Dendritic cell treated with granulocyte-macrophage colony-stimulating factor and Interleukin-4, amounts not matched to agents 40 ng/mL and 50 ng/mL, for 4 days (primary cell): ENCODE results near the gene MCC.

ENCODE experiments used
- H3K27ac Mint-ChIP-seq: one replicate; pipeline ENCODE4 v1.8.0; 2022; ENCODE audit warnings: mild to moderate bottlenecking, mixed read lengths
- H3K27me3 Mint-ChIP-seq: one replicate; pipeline ENCODE4 v1.8.0; 2022; ENCODE audit warnings: mild to moderate bottlenecking, mixed read lengths
- H3K36me3 Mint-ChIP-seq: one replicate; pipeline ENCODE4 v1.8.0; 2022; ENCODE audit warnings: low read depth, mixed read lengths
- H3K4me1 Mint-ChIP-seq: one replicate; pipeline ENCODE4 v1.8.0; 2022; ENCODE audit warnings: low read depth, mixed read lengths
- H3K4me3 Mint-ChIP-seq: one replicate; pipeline ENCODE4 v1.8.0; 2022; ENCODE audit warnings: mild to moderate bottlenecking, moderate library complexity, mixed read lengths
- H3K9me3 Mint-ChIP-seq: one replicate; pipeline ENCODE4 v1.8.0; 2022; ENCODE audit warnings: mixed read lengths
- intact Hi-C: fragments of 100-400 bp; cut with micrococcal nuclease; formaldehyde crosslinking; loops from one replicate; pipeline ENCODE4 v1.15.0; 2022

The MCC gene

GRCh38 chr5:113068559-113068958 lies 419.7 kb downstream of the MCC start:
- H3K9me3 Mint-ChIP-seq, result no peaks in the 10 kb centered on the region
- intact Hi-C loops, result no loop called here
- H3K27me3 Mint-ChIP-seq, result peaks cover 4% of the 10 kb centered on the region
- H3K27ac Mint-ChIP-seq, result no peak overlapping the region
- H3K4me1 Mint-ChIP-seq, result no peaks in the 10 kb centered on the region
- no peak overlapping the region for H3K4me3 Mint-ChIP-seq
- H3K36me3 Mint-ChIP-seq, result no peaks in the 10 kb centered on the region

- H3K27me3 Mint-ChIP-seq, result peaks cover 5% of the 10 kb centered on the region
Observed at GRCh38 chr5:113067635-113068344, 420.5 kb downstream of the MCC start.

GRCh38 chr5:113065626-113066025 lies 422.6 kb downstream of the MCC start:
- Mint-ChIP-seq H3K27ac (no peak overlapping the region), H3K4me1 (no peaks in the 10 kb centered on the region), H3K36me3 (no peaks in the 10 kb centered on the region), H3K4me3 (no peak overlapping the region), H3K9me3 (no peaks in the 10 kb centered on the region), H3K27me3 (peaks cover 7% of the 10 kb centered on the region)
- intact Hi-C loops, result no loop called here

More at GRCh38 chr5:113067635-113068344, 420.5 kb downstream of the MCC start:
- Mint-ChIP-seq H3K27ac (no peak overlapping the region), H3K4me1 (no peaks in the 10 kb centered on the region), H3K4me3 (no peak overlapping the region), H3K9me3 (no peaks in the 10 kb centered on the region), H3K36me3 (no peaks in the 10 kb centered on the region)
- intact Hi-C loops, result no loop called here

GRCh38 chr5:113064806-113065205 lies 423.4 kb downstream of the MCC start:
- Mint-ChIP-seq H3K9me3 (no peaks in the 10 kb centered on the region), H3K27ac (no peak overlapping the region), H3K4me3 (no peak overlapping the region), H3K36me3 (no peaks in the 10 kb centered on the region), H3K4me1 (no peaks in the 10 kb centered on the region), H3K27me3 (peaks cover 10% of the 10 kb centered on the region)
- intact Hi-C loops, result no loop called here

- Mint-ChIP-seq H3K4me3 (no peak overlapping the region), H3K27ac (no peak overlapping the region), H3K9me3 (no peaks in the 10 kb centered on the region), H3K36me3 (no peaks in the 10 kb centered on the region), H3K27me3 (peaks cover 13% of the 10 kb centered on the region), H3K4me1 (no peaks in the 10 kb centered on the region)
- intact Hi-C loops, result no loop called here
Observed at GRCh38 chr5:113063927-113064326, 424.3 kb downstream of the MCC start.

- no peaks in the 10 kb centered on the region for H3K36me3 Mint-ChIP-seq
- no peak overlapping the region for H3K4me3 Mint-ChIP-seq
- H3K27me3 Mint-ChIP-seq, result peaks cover 13% of the 10 kb centered on the region
- H3K9me3 Mint-ChIP-seq, result no peaks in the 10 kb centered on the region
- H3K4me1 Mint-ChIP-seq, result no peaks in the 10 kb centered on the region
- H3K27ac Mint-ChIP-seq, result no peak overlapping the region
- intact Hi-C loops, result no loop called here
Observed at GRCh38 chr5:113062869-113063508, 425.3 kb downstream of the MCC start.

GRCh38 chr5:113061846-113062780 lies 426.1 kb downstream of the MCC start:
- peaks cover 4% of the 10 kb centered on the region for H3K4me1 Mint-ChIP-seq
- no peak overlapping the region for H3K4me3 Mint-ChIP-seq
- no peak overlapping the region for H3K27ac Mint-ChIP-seq
- intact Hi-C loops, result no loop called here
- H3K9me3 Mint-ChIP-seq, result no peaks in the 10 kb centered on the region
- H3K36me3 Mint-ChIP-seq, result no peaks in the 10 kb centered on the region
- H3K27me3 Mint-ChIP-seq, result peaks cover 14% of the 10 kb centered on the region

GRCh38 chr5:113060408-113061025 lies 427.7 kb downstream of the MCC start:
- Mint-ChIP-seq H3K27me3 (peaks cover 15% of the 10 kb centered on the region), H3K4me1 (peaks cover 11% of the 10 kb centered on the region), H3K36me3 (no peaks in the 10 kb centered on the region), H3K27ac (no peak overlapping the region), H3K4me3 (no peak overlapping the region), H3K9me3 (no peaks in the 10 kb centered on the region)
- intact Hi-C loops, result no loop called here

GRCh38 chr5:113059232-113060040 lies 428.8 kb downstream of the MCC start:
- intact Hi-C loops, result no loop called here
- no peaks in the 10 kb centered on the region for H3K36me3 Mint-ChIP-seq
- H3K27ac Mint-ChIP-seq, result no peak overlapping the region
- H3K9me3 Mint-ChIP-seq, result no peaks in the 10 kb centered on the region
- no peak overlapping the region for H3K4me3 Mint-ChIP-seq
- H3K4me1 Mint-ChIP-seq, result peaks cover 11% of the 10 kb centered on the region
- peaks cover 15% of the 10 kb centered on the region for H3K27me3 Mint-ChIP-seq

- intact Hi-C loops, result no loop called here
- H3K4me1 Mint-ChIP-seq, result peaks cover 11% of the 10 kb centered on the region
- no peaks in the 10 kb centered on the region for H3K36me3 Mint-ChIP-seq
- H3K9me3 Mint-ChIP-seq, result no peaks in the 10 kb centered on the region
- no peak overlapping the region for H3K27ac Mint-ChIP-seq
- H3K27me3 Mint-ChIP-seq, result peaks cover 15% of the 10 kb centered on the region
- H3K4me3 Mint-ChIP-seq, result no peak overlapping the region
Observed at GRCh38 chr5:113058706-113059226, 429.5 kb downstream of the MCC start.

GRCh38 chr5:113058269-113058668 lies 430.0 kb downstream of the MCC start:
- Mint-ChIP-seq H3K27ac (no peak overlapping the region), H3K4me1 (peaks cover 11% of the 10 kb centered on the region), H3K9me3 (no peaks in the 10 kb centered on the region), H3K36me3 (no peaks in the 10 kb centered on the region), H3K4me3 (no peak overlapping the region), H3K27me3 (peaks cover 14% of the 10 kb centered on the region)
- intact Hi-C loops, result no loop called here

- Mint-ChIP-seq H3K4me3 (no peak overlapping the region), H3K9me3 (no peaks in the 10 kb centered on the region), H3K27ac (no peak overlapping the region), H3K27me3 (peaks cover 12% of the 10 kb centered on the region), H3K36me3 (no peaks in the 10 kb centered on the region), H3K4me1 (peaks cover 11% of the 10 kb centered on the region)
- intact Hi-C loops, result no loop called here
Observed at GRCh38 chr5:113057557-113057984, 430.7 kb downstream of the MCC start.

GRCh38 chr5:113056988-113057387 lies 431.3 kb downstream of the MCC start:
- no peaks in the 10 kb centered on the region for H3K9me3 Mint-ChIP-seq

More at GRCh38 chr5:113056988-113057387, 431.3 kb downstream of the MCC start:
- Mint-ChIP-seq H3K4me1 (peaks cover 11% of the 10 kb centered on the region), H3K27me3 (peaks cover 12% of the 10 kb centered on the region), H3K4me3 (no peak overlapping the region), H3K27ac (no peak overlapping the region), H3K36me3 (no peaks in the 10 kb centered on the region)
- intact Hi-C loops, result no loop called here
